ENCODE measurements around the gene ANO2.

The ANO2 gene

DNA sequence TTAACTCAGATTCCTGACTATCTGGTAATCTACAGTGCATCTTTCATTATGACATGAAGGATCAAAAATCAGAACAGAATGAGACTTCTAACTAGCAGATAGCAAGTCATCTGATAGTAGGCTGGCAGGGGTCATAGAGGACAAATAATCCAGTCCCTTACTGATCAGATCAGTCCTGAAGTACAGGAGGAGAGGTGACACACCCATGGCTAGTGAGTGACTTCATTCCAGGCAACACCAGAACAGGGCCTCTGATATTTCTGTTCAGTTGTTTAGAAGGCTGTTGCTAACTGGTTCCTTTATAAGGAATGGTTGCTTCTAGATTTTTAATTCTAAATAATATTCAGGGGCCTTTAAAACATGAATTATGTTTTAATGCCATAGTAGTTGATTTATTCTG is 291.0 kb downstream of the ANO2 start:
- no peak for DNase-seq

DNA sequence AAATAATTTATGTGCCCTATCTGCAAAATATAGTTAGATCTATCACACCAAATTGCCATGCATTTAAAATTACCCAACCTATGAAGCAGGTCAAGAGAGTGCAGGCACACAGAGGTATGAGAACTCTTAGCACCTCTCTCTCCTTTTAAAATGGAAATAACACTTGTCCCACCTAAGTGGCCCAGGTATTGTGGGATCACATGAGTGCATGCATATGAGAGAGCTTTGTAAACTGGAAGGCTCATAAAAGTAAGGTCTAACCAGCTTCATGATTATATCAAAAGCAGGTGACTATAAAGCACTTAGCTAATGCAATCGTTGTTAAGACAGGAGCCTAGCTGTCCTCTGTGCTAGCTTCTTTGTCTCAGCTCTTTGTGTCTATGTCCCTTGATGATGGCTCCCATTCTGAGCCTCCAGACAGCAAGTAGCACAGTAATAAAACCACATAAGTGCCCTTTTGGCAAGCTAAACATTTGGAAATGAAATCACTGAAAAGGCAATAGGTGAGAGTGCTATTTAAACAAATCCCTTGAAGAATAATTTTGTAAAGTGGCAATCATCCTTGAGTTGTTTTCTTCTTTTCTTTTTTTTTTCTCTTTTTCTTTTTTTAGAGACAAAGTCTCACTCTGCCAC is 294.1 kb downstream of the ANO2 start:
- DNase-seq: no peak

DNA sequence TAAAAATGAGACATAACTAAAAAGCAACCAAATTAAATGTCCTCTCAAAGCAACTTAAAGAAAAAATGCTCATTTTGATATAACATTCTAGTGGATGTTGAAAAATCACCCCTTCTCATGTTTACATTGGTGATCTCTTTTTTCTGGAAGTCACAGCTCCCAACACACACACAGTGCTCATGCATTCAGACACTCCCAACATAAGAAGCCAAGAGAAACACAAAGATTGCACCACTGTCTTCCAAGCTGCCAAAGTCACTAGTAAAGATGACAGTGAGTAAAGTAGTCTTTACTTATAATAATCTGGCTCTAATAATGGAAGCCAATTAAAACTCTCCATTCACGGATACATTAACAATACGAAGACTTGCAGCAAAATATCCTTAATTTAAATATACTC is 294.8 kb downstream of the ANO2 start:
- DNase-seq: no peak

DNA sequence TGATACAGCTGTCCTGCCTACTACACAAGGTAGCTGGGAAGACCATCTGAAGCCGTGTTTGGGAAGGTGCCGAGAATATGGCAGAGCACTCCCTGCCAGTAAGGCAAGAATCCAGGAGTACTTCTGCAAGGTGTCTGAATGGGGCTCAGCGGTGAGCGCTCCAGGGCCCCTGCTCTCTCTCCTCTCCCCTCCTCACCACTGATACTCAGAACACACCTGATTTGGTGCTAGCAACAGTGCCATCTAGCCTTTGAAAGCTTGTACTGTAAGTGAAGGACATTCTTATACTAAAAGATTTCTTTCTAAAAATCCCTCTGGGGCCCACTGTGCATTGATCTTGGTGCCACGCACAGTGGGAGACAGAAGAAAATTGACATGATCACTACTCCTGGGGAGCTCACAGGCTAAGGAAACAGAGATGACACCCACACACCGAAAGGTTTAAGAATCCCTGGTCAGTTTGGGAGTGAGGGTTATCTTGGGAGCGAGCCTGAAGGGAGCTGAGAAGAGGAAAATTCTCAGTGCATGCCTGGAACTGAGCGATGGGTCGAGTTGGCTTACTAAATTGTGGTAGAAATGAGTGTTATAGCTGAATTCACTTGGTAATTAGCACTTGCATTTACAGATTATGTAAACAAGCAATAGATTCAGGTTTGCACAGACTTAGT is 296.2 kb downstream of the ANO2 start:
- no peak for DNase-seq

DNA sequence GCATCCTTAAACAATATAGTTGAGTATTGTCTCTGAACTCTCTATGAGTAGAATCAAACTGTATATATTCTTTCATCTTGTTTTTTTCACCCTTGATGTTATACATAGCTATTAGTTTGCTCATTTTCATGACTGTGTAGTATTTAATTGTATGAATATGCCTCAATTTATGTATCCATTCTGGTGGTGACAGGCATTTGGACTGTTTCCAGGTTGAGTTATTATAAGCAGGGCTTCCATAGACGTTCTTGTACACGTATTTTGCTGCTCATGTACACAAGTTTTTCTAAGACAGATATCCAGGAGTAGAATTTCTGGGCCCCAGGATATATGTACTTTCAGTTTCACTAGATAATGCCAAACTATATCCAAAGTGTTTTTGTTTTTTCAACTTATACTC is 301.8 kb downstream of the ANO2 start:
- no peak for DNase-seq

DNA sequence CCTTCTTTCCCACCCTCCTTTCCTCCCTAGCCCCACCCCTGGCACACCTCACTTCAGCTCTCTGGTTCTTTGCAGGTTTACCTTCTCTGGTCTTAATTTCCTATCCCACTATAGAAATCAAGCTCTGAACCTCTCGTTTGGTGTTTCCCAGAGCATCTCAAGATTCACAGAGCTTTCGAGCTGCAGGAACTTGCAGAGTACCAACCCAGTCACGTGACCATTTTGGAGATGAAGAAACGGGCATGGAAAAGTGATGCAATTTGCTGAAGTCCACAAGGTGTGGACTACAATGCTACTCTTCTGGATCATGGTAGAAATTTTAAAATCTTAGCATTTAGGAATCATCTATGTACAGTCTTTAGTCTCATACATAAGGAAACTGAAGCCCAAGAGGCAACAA is 307.4 kb downstream of the ANO2 start:
- no peak for DNase-seq

DNA sequence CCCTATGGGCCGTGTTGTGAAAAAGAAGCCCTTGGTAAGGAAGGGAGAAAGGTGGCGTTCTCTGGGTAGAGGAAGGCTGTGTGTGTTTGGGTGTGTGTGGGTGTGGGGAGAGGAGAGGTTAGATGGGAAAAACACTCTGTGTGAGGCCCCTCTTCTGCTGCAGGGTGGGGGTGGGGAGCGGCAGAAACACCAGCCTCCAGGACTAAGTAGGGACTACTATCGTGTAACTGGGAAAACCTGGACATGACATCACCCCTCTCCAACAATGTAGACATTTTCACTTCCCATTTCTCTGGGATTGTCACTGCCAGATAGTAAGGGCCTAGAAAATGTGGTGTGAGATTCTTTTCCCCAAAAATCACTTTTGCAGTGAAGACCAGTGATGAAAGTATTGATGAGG is 308.2 kb downstream of the ANO2 start:
- no peak for DNase-seq

DNA sequence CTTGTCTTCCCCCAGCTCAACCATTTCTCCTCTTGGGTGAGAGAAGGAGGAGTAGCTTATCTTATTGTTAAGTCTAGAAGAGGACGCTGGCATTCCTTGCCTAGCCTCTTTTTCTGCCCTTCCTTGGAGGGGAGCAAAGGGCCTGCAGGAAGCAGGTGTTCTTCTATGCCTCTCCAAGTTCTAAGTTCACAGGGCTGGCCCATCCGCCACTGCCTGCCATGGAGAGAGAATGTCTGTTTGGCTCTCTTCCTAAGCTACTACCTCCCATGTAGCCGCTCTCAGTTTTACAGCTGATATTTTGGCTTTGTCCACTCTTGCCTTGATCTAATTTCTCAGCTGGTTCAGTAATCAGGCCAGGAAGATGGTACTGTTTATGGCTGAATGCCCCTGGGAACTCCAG is 312.0 kb downstream of the ANO2 start:
- DNase-seq: no peak

DNA sequence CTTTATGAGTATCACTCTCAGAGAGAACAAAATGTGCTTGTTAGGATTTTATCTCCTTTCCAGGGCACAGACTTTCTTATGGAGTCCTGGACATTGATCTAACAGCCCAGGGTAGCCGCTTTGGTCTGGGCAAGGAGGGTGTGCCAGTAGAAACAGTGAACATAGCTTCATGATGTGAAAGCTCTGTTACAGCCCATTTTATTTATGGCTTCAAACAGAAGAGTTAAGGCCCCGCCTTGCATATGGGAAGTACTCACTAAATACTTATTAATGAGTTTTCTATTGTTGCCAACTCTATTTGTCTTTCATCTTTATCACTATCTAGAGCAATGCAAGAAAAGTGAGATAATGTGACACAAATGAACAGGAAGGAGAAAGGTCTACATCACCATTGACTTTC is 312.6 kb downstream of the ANO2 start:
- DNase-seq: no peak

DNA sequence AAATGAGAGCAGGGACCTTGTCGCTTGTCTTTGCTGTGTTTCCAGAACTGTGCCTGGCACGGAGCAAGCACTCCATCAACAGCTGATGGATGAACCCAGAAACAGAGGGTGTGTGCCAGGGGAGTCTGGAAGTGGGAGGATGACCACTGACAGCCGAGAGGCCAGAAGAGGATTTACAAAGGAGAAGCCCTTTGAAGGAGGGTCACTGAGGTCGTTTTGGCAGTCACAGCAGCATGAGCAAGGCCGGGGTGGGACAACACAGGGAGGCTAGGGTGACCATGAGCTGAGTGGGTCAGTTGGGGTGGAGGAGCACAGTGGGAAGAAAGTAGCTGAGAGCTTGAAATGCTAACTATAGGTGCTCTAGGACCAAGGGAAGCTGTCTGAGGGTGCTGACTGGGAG is 313.6 kb downstream of the ANO2 start:
- no peak for DNase-seq

DNA sequence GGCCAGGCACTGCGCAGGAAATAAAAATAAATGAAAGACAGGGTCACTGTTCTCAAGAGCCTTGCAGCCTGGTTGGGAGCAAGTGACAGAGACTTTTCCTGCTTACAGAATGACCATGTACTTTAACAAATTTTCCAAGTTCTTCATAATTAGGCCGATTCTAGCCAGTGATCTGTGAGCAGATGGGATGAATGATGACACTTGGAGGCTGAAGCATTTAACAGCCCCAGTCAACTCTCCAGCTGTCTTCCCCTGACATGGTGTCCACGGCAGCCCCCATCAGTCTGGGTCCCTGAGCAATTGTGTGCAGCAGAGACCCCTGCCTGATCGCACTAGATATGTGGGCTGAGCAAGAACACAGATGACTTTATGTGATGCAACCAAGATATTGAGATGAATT is 314.3 kb downstream of the ANO2 start:
- DNase-seq: no peak

DNA sequence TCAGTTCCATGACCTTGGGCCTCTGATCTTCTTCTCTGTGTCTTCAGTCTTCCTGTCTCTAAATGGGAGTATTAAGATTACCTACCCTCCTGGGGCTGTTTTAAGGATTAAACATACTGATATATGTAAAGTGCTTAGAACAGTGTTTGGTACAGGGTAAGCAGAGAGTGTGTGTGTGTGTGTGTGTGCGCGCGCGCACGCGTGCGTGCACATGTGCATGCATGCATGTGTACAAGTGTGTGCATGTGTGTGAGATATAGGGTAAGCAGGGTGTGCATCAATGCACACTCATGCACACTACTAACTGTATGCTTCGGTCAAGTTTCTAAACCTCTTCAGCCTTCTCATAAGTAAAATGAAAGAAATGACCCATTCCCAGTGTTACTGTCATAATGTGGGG is 316.6 kb downstream of the ANO2 start:
- DNase-seq: no peak

DNA sequence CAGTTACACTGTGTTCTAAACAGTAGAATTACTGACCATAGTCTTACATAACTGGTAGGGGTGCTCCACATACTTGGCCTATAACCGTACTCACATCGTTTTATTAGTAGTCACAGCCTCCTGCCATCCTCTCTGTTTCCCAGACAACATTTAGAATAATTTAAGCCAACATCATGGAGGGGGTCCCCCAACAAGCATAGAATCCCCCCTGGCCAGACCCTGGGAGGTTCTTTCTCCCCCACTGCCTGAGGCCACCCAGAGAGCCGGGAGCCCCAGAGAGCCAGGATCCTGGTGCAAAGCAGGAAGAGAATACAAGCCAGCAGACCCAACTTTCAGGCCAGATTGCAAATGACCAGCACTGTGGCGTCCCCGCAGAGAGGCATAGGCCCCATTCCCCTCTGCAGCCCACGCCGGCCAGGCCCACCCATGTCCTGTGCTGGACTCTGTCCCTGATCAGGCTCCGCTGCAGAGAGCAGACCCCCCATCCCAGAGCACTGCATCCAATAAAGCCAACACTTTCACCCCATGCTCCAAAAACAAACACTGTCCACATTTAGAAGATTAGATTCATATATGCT is 317.9 kb downstream of the ANO2 start:
- DNase-seq: no peak

DNA sequence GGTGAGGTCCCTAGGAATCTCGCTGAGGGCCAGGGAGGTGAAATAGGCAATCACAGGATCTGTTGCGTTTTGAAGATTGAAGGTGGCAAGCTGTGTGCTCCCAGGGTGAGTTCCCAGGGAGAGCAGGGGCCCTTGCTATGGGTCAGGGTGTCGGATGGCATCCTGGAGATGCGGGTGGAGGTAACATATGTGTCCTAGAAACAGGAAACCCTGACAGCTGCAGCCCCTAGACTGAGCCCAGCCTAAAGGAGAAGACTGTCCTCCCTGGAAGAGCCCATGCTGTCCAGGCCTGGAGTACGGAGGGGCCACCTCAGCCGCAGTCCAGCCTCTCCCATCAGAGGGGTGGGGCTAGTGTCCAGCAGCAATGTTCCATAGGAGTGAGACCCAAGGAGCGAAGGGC is 318.9 kb downstream of the ANO2 start:
- DNase-seq: no peak

DNA sequence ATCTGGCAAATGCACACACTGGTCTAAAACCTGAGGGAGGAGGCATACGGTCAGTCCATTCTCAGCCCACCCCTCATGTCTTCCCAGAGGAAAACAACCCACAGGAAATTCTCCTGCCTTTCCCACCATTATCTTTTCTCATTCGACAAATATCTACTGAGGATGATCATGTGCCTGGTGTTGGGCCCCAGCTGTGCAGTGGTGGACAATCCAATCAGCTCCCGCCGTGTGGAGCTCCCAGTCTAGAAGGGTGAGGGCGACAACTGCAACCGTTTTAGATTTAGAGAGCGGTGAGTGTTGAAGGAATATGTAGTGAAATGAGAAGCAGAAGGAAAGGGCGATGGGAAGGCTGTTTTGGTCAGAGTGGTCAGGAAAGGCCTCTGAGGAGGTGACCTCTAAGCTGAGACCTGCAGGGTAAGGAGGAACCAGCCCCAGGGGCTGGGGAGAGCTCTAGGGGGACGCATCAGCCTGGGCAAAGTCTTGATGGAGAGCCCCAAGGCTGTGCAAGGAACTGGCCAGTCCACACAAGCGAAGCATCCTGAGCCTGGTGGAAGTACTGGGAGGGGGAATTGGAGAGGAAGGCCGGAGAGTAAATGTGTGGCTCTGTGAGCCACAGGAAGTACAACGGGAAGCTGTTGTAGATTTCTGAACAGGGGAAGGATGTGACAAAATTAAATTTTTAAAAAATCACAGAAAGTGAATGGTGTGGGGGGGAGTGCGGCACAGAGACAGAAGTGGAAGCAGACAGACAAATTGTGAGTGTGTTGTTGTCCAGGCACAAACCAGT is 320.4 kb downstream of the ANO2 start:
- DNase-seq: no peak

DNA sequence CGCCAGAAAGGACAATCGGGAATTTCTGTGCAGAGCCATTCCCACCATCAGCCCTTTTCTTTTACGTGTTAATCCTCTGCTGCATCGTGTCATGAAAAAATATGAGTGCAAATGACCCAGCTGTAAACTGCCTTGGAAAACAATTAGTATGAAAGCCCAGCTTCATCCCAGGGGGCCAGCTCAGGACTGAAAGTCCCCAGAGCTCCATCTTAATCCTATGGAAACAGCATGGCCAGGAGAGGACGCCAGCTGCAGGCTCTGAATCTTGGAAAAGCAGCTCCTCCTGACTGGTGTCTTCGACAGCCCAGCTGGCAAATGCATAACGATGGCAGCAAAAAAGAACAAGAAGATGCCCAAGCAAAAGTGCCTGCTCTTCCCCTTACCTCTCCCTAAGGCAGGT is 321.6 kb downstream of the ANO2 start:
- no peak for DNase-seq

DNA sequence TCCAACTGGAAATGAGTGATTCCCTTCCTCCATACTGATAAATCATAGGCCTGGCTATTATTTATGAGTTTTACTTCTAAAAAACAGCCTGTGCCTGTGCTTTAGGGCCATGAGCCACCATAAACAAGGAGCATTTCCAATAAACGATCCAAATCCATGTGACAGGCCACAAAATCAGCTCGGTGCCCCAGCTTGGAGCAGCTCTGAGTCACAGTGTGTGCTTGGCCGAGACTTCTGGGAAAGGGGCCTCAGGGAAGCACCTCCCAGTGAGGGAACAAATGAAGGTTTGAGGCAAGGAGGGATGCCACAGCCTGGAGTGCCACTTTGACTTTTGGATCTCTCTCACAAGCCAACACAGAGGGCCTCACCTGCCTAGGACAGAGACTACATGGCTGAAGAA is 322.8 kb downstream of the ANO2 start:
- no peak for DNase-seq

DNA sequence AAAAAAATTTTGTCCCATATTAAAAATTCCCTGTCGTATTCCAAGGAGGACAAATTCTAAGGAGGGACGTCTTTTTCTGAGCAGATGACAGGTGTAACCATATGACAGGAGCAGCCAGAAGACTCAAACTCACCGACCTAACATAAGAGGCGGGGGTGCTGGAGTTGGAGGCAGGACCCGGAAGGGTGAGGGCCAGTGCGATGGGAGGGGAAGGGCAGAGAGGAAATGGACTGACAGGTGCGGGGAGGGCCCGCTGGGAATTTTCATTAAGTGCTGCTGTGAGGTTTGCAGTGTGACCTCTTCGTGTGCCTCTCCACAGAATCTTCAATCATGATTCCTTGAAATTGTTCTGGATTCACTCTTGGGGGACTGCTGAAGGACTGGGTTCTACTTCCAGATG is 323.7 kb downstream of the ANO2 start:
- DNase-seq: no peak

DNA sequence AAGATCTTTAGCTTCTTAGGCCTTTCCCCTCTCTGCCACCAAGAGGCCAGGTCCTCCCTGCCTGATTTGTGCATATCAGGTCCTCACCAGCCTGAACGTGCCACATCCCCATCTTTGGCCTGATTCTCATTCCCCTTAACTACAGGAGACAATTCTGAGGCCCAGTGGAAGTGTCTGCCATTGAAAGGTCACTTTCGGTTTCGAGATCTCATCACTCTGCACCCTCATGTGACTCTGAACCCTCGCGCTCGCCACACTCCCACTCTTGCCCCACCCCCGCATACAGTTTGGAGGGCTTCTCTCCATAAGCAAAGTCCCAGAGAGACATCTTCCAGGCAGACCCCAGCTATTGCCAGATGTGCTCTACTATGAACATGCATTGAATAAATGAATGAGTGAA is 324.2 kb downstream of the ANO2 start:
- no peak for DNase-seq

DNA sequence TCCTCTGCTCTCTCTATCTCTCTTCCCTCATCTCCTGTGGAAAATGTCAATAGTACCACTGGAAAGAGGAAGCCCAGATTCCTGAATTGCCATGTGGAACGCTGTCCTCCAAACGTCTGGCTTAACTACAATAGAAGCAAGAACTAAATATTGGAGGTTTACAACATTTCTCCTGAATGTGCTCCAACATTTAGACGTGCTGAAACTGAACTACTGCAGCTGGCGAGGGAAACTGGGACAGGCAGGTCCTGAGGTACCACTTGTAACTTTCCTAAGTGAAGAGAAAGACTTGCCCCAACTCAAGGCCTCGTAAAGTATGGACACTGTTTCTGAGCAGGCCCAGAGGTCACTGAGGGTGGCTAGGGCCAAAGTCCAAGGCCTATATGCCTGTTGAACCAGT is 325.4 kb downstream of the ANO2 start:
- no peak for DNase-seq

DNA sequence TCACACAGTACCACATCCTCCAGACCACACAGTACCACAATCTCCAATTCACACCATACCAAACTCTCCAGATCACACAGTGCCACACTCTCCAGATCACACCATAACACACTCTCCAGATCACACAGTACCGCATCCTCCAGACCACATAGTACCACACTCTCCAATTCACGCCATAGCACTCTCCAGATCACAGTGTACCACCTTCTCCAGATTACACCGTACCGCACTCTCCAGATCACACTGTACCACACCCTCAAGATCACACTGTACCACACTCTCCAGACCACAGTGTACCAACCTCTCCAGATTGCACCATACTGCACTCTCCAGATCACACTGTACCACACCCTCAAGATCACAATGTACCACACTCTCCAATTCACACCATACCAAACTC is 328.2 kb downstream of the ANO2 start:
- DNase-seq: no peak

DNA sequence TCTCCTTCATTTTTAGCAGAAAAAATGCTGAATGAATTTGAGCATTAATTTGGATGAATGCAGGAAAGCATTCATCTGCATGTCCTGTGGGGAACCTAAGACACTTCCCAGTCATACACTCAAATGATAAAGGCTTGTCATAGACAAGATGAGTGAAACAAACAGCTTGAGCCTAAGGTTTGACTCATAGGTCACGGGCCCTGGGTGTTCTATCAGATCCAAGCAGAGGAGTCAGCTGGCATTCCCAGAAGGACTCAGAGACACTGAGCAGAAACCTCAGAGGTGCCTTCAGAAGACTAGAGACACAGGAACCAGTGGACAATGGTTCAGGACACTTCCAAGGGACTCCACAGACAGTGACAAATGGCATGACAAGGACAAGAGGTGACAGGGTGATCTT is 329.3 kb downstream of the ANO2 start:
- DNase-seq: no peak

DNA sequence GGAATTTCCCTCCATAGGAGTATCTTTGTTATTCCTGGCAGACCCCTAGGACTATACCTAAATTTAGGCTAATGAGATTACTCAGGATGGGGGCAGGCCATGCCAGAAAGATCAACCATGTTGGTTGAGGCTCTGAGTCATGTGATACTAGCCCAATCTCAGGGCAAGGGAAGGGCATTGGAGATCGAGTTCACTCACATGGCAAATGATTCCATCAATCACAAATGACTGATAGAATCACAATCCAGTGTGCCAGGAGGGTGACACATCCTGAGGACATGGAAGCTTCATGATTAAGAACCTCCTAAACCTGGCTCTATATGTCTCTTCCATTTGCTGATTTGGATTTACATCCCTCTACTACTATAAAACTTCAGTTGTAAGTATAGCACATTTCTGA is 330.8 kb downstream of the ANO2 start:
- DNase-seq: no peak

Measured in NCI-H446 treated with DMSO at 0.1 percent for 48 hours (cell line).